Stomach smooth muscle (tissue), 2 donors: ENCODE data around the gene FOSL2.

Experiments
- H3K27ac ChIP-seq: one replicate; pipeline ENCODE4 v1.7.0; 2013; ENCODE audit warnings: mild to moderate bottlenecking, low read length, inconsistent platforms
- H3K27me3 ChIP-seq, 2 donors: one replicate each; pipeline ENCODE4 v1.7.0; 2013; ENCODE audit warnings: low read length in 2 of 2; ENCODE audit not compliant: insufficient read depth in 2 of 2, control insufficient read depth in 1 of 2
- H3K36me3 ChIP-seq, 2 donors: one replicate each; pipeline ENCODE4 v1.7.0; 2013; ENCODE audit warnings: low read length in 2 of 2; ENCODE audit not compliant: control insufficient read depth in 2 of 2, insufficient read depth in 2 of 2
- H3K4me1 ChIP-seq: one replicate; pipeline ENCODE4 v1.7.0; 2013; ENCODE audit warnings: low read length; ENCODE audit not compliant: control insufficient read depth, insufficient read depth
- H3K4me3 ChIP-seq, 2 donors: one replicate each; pipeline ENCODE4 v1.7.0; 2013; ENCODE audit warnings: low read length in 2 of 2
- H3K9ac ChIP-seq, 2 donors: one replicate each; pipeline ENCODE4 v1.7.0; 2013; ENCODE audit warnings: low read length in 2 of 2, mild to moderate bottlenecking in 1 of 2
- H3K9me3 ChIP-seq, 2 donors: one replicate each; pipeline ENCODE4 v1.7.0; 2013; ENCODE audit warnings: low read length in 2 of 2; ENCODE audit not compliant: control insufficient read depth in 2 of 2
- donor health status: healthy.
- donor health status: Pancreatic carcinoma.

Gene FOSL2

DNA sequence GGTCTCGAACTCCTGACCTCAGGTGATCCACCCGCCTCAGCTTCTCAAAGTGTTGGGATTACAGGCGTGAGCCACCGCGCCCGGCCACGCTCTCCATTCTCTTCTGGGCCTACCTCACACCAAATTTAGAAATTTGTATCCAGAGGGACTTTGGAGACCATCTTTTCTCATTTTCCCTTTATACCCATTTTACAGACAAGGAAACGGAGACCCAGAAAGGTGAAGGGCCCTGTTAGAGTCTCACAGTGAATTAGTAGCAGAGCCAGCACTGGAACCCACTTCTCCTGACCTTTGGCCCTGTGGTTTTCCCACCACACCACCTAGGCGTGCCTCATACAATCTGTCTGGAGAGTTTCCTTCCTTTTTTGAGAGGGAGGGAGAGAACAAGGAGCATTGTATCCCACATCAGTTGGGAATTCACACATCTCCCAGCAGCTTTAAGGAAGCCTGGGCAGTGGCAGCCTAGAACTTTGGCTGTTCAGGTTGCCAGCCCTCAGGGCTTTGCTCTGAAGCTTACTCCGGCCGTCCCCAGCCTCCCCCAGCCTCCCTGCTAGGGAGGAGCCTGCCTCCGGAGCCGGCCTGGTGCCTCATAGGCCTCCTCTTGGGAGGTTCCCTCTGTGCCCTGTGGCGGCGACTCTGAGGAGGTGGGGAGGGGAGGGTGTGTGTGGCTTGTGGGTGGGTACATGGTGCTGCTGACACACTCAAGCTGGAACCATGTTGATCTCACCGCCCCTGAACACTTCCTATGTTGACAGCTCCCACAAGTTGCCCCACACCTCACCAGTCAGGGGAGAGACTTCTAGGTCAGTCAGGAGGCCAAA is 13.8 kb downstream of the FOSL2 start:
- Histone ChIP-seq H3K9ac (peak overlapping the region in 1 of 2 donors; percentile 21), H3K9me3 (no peaks in the 10 kb centered on the region), H3K4me1 (peaks cover 35% of the 10 kb centered on the region), H3K36me3 (peaks cover 76 to 85% of the 10 kb centered on the region in 2 donors), H3K27me3 (no peaks in the 10 kb centered on the region), H3K27ac (peak overlapping the region; percentile 41), H3K4me3 (no peak overlapping the region)

GRCh38 chr2:28407131-28407975 is 14.7 kb downstream of the FOSL2 start:
- H3K27ac ChIP-seq: peak overlapping the region; percentile 41
- no peak overlapping the region for H3K4me3 ChIP-seq
- H3K9ac ChIP-seq: peak overlapping the region in 1 of 2 donors; percentile 29
- peaks cover 27% of the 10 kb centered on the region for H3K4me1 ChIP-seq
- no peaks in the 10 kb centered on the region for H3K9me3 ChIP-seq
- H3K27me3 ChIP-seq: no peaks in the 10 kb centered on the region
- H3K36me3 ChIP-seq: peaks cover 82 to 91% of the 10 kb centered on the region in 2 donors

DNA sequence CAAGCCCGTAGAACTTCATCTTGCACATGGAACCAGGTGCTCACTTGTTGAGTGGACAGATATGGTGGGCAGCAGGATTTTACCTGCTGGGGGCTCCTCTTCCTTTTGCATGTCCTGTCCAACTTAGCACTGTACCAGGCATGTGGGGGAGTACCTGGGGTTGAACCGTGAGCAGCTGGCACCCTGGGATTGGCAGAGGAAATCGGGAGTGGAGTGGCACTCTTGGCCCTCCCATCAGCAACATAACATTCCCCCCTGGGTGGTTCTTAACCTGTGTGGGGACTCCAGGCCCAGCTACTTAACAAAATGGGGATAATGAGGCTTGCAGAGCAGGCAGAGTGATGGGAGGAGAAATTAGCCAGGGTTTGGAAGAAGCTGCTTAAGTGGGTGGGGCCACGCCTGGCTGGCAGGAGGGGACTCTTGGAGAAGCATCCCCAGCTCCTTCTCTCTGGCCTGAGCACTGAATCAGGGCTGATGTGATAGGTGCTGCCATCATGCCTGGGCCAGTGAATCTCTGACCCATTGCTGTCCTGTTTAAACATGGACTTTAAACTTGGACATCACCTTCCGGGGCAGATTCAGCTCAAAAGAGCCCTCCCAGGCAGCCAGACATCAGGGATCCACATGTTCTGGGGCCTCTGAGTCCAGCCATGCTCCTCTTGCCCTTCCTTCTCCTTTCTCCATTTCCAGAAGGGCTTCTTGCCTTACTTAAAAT is 15.5 kb downstream of the FOSL2 start:
- H3K4me1 ChIP-seq: peaks cover 30% of the 10 kb centered on the region
- no peaks in the 10 kb centered on the region for H3K9me3 ChIP-seq
- peaks cover 88 to 96% of the 10 kb centered on the region in 2 donors for H3K36me3 ChIP-seq
- no peaks in the 10 kb centered on the region for H3K27me3 ChIP-seq
- H3K27ac ChIP-seq: peak overlapping the region; percentile 41
- no peak overlapping the region for H3K9ac ChIP-seq
- H3K4me3 ChIP-seq: no peak overlapping the region

GRCh38 chr2:28408764-28409599 is 16.3 kb downstream of the FOSL2 start:
- Histone ChIP-seq H3K27me3 (no peaks in the 10 kb centered on the region), H3K4me1 (peaks cover 32% of the 10 kb centered on the region), H3K9me3 (no peaks in the 10 kb centered on the region), H3K36me3 (peaks cover 89 to 96% of the 10 kb centered on the region in 2 donors), H3K27ac (peak overlapping the region; percentile 11), H3K4me3 (no peak overlapping the region), H3K9ac (no peak overlapping the region)

DNA sequence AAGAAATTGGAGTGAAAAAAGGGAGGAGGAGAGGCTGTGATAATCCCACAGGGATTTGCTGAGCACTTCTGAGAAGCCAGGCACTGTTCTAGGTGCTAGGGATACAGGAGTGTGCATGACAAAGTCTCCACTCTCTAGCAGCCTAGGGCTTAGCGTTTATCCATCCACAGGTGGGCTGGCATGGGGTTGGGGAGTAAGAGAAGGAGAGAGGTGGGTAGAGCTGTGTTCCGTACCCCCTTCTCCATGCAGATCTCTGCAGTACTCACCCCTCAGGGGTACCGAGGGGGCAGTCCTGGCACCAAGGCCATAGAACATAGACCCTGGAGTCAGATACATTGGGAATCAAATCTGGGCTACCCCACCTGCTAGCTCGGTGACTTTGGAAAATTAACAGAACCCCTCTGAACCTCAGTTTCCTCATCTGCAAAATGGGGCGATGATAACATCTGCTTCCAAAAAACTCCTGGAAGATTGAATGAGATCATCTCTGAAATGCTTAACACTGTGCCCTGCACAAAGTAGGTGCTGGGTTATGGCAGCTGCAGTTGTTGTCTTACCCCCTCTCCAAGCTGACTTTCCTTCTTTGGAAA is 18.6 kb downstream of the FOSL2 start:
- Histone ChIP-seq H3K4me3 (no peak overlapping the region), H3K27ac (no peak overlapping the region), H3K36me3 (peaks cover 81 to 92% of the 10 kb centered on the region in 2 donors), H3K27me3 (no peaks in the 10 kb centered on the region), H3K9me3 (no peaks in the 10 kb centered on the region), H3K4me1 (peaks cover 41% of the 10 kb centered on the region), H3K9ac (no peak overlapping the region)

- H3K36me3 ChIP-seq: peaks cover 74 to 84% of the 10 kb centered on the region in 2 donors
- H3K9me3 ChIP-seq: no peaks in the 10 kb centered on the region
- no peak overlapping the region for H3K9ac ChIP-seq
- peaks cover 34% of the 10 kb centered on the region for H3K4me1 ChIP-seq
- no peaks in the 10 kb centered on the region for H3K27me3 ChIP-seq
- no peak overlapping the region for H3K4me3 ChIP-seq
- no peak overlapping the region for H3K27ac ChIP-seq
These were observed 19.4 kb downstream of the FOSL2 start for GRCh38 chr2:28411956-28412609.

- no peaks in the 10 kb centered on the region for H3K9me3 ChIP-seq
- no peaks in the 10 kb centered on the region for H3K27me3 ChIP-seq
- H3K4me1 ChIP-seq: peaks cover 28% of the 10 kb centered on the region
- no peak overlapping the region for H3K9ac ChIP-seq
- H3K36me3 ChIP-seq: peaks cover 72 to 83% of the 10 kb centered on the region in 2 donors
- no peak overlapping the region for H3K4me3 ChIP-seq
- no peak overlapping the region for H3K27ac ChIP-seq
These were observed 20.0 kb downstream of the FOSL2 start for GRCh38 chr2:28412625-28413151.

GRCh38 chr2:28413152-28413898 is 20.7 kb downstream of the FOSL2 start:
- H3K4me1 ChIP-seq: peaks cover 25% of the 10 kb centered on the region
- no peaks in the 10 kb centered on the region for H3K9me3 ChIP-seq
- H3K27ac ChIP-seq: peak overlapping the region; percentile 24
- H3K4me3 ChIP-seq: peak overlapping the region in 1 of 2 donors; percentile 8
- peak overlapping the region in 1 of 2 donors; percentile 21 for H3K9ac ChIP-seq
- no peaks in the 10 kb centered on the region for H3K27me3 ChIP-seq
- H3K36me3 ChIP-seq: peaks cover 65 to 76% of the 10 kb centered on the region in 2 donors

DNA sequence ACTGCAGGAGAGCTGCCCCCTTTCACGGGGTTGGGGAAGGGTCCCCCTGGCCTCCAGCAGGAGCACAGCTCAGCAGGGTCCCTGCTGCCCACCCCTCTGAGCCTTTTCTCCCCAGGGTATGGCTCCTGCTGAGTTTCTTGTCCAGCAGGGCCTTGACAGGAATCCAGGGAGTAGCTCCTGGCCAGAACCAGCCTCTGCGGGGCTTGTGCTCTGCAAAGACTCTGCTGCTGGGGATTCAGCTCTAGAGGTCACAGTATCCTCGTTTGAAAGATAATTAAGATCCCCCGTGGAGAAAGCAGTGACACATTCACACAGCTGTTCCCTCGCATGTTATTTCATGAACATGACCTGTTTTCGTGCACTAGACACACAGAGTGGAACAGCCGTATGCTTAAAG is 21.2 kb downstream of the FOSL2 start:
- H3K36me3 ChIP-seq: peaks cover 60 to 72% of the 10 kb centered on the region in 2 donors
- H3K4me1 ChIP-seq: peaks cover 25% of the 10 kb centered on the region
- H3K9ac ChIP-seq: no peak overlapping the region

More for the DNA sequence above, 21.2 kb downstream of the FOSL2 start:
- Histone ChIP-seq H3K27ac (peak overlapping the region; percentile 24), H3K9me3 (no peaks in the 10 kb centered on the region), H3K27me3 (no peaks in the 10 kb centered on the region), H3K4me3 (peak overlapping the region in 1 of 2 donors; percentile 8)
